HCT116 (cell line): ENCODE data around the gene EIF6. TPM values are rescaled to one million over a fixed set of nuclear protein-coding genes. Genes with fewer than 3 reads are reported as not detected.

ENCODE experiments used
- ATAC-seq: fragments of 200-7000 bp; cut with Tn5 transposase; 2 replicates; pipeline ENCODE4 v1.9.1; 2020; ENCODE audit warnings: mild to moderate bottlenecking, moderate library complexity
- BruUV-seq: library from RNA; stranded (reverse); fragments of 400-500 nt; replicated peaks from 2 replicates; lab custom pipeline; 2021; lab: Mats Ljungman, UMichigan
- CTCF ChIA-PET: fragments of 300-600 bp; sonication (Branson Sonifier 250); formaldehyde crosslinking; loops from one replicate; lab custom pipeline; 2021; ENCODE audit warnings: antibody characterized with exemption; lab: Charles Lee
- POLR2A ChIA-PET: fragments of 300-600, 350-600 bp; sonication (Branson Sonifier 250); formaldehyde crosslinking; loops from one replicate; lab custom pipeline; 2021; ENCODE audit warnings: antibody characterized with exemption; lab: Charles Lee
- RAD21 ChIA-PET, 2 experiments: fragments of 300-600 bp; sonication (Branson Sonifier 250); formaldehyde crosslinking; loops; one replicate each; lab custom pipeline; 2023; ENCODE audit warnings: low total read pairs in 2 of 2; ENCODE audit not compliant: uncharacterized antibody in 2 of 2, unreplicated experiment in 2 of 2, low non-redundant PET in 1 of 2; lab: Charles Lee
- DNase-seq: peaks from one replicate; pipeline ENCODE4 v3.0.0-alpha.2; 2010; ENCODE audit warnings: low read depth, low spot score
- H2AFZ ChIP-seq: fragments of 200-600 bp; shearing (Covaris generic), sonication (generic); 2 replicates; pipeline ENCODE4 v1.6.1; 2017; ENCODE audit warnings: low read depth, mixed run types, mixed read lengths, antibody characterized with exemption, low read length; ENCODE audit not compliant: poor library complexity, severe bottlenecking
- H3K27ac ChIP-seq: 2 replicates; pipeline ENCODE4 v1.5.1; 2012; ENCODE audit warnings: low read depth, low read length
- H3K27me3 ChIP-seq: fragments of 200-600 bp; sonication (generic); 2 replicates; pipeline ENCODE4 v1.6.1; 2016; ENCODE audit warnings: mixed run types, low read length, mixed read lengths; ENCODE audit not compliant: insufficient read depth
- H3K36me3 ChIP-seq, 2 experiments: fragments of 200-500 bp in 1 of 2; fragments of 200-600 bp in 1 of 2; sonication (Bioruptor generic) in 1 of 2; sonication (generic) in 1 of 2; 2 replicates each; pipeline versions ENCODE4 v1.5.1 to v1.6.1; 2014 to 2016; ENCODE audit warnings: low read length in 2 of 2, inconsistent platforms in 1 of 2, mixed read lengths in 1 of 2, mixed run types in 1 of 2; ENCODE audit not compliant: insufficient read depth in 2 of 2, control insufficient read depth in 1 of 2
- H3K4me1 ChIP-seq, 2 experiments: fragments of 200-600 bp in 1 of 2; sonication (generic) in 1 of 2; 2 replicates each; pipeline versions ENCODE4 v1.5.1 to v1.6.1; 2012 to 2017; ENCODE audit warnings: low read length in 2 of 2, inconsistent platforms in 1 of 2, mild to moderate bottlenecking in 1 of 2, mixed read lengths in 1 of 2, mixed run types in 1 of 2, moderate library complexity in 1 of 2; ENCODE audit not compliant: insufficient read depth in 2 of 2, control insufficient read depth in 1 of 2
- H3K4me2 ChIP-seq: fragments of 200-600 bp; sonication (generic); 2 replicates; pipeline ENCODE4 v1.6.1; 2017; ENCODE audit warnings: mixed run types, low read length, mixed read lengths
- H3K4me3 ChIP-seq, 2 experiments: fragments of 200-600 bp in 1 of 2; sonication (generic) in 1 of 2; replicated peaks in 1 of 2; 2 replicates each; pipeline ENCODE4 v1.5.1; 2011 to 2016; ENCODE audit warnings: low read length in 2 of 2, control low read depth in 1 of 2, low read depth in 1 of 2, mild to moderate bottlenecking in 1 of 2, mixed read lengths in 1 of 2, mixed run types in 1 of 2
- H3K79me2 ChIP-seq: fragments of 200-600 bp; sonication (generic); 2 replicates; pipeline ENCODE4 v1.6.1; 2017; ENCODE audit warnings: mild to moderate bottlenecking, mixed run types, low read length, moderate library complexity, mixed read lengths; ENCODE audit not compliant: insufficient read depth
- H3K9ac ChIP-seq: fragments of 200-600 bp; sonication (generic); 2 replicates; pipeline ENCODE4 v1.6.1; 2016; ENCODE audit warnings: low read length, mixed read lengths
- H3K9me2 ChIP-seq: fragments of 200-600 bp; sonication (generic), shearing (Covaris generic); 2 replicates; pipeline ENCODE4 v1.6.1; 2017; ENCODE audit warnings: mixed run types, mild to moderate bottlenecking, moderate library complexity; ENCODE audit not compliant: insufficient read depth
- H3K9me3 ChIP-seq, 2 experiments: fragments of 200-500 bp in 1 of 2; fragments of 200-600 bp in 1 of 2; sonication (Bioruptor generic) in 1 of 2; sonication (generic) in 1 of 2; 2 replicates each; pipeline ENCODE4 v1.6.1; 2014 to 2017; ENCODE audit warnings: low read length in 2 of 2, mixed read lengths in 2 of 2, inconsistent platforms in 1 of 2, low read depth in 1 of 2, mild to moderate bottlenecking in 1 of 2, mixed run types in 1 of 2, moderate library complexity in 1 of 2; ENCODE audit not compliant: control insufficient read depth in 1 of 2, insufficient read depth in 1 of 2
- H4K20me1 ChIP-seq: fragments of 200-600 bp; sonication (generic), shearing (Covaris generic); 2 replicates; pipeline ENCODE4 v1.6.1; 2017; ENCODE audit warnings: mixed run types, mild to moderate bottlenecking, moderate library complexity; ENCODE audit not compliant: insufficient read depth
- ATF3 ChIP-seq: IDR thresholded peaks from 2 replicates; pipeline ENCODE4 v1.6.1; 2012
- CBX3 ChIP-seq: IDR thresholded peaks from 2 replicates; pipeline ENCODE4 v1.6.1; 2012; ENCODE audit warnings: low read depth
- CTCF ChIP-seq, 3 experiments: fragments of 200-600 bp in 1 of 3; sonication (generic) in 1 of 3; IDR thresholded peaks in 2 of 3; conservative IDR thresholded peaks in 1 of 3; 2 replicates each; pipeline ENCODE4 v1.5.1; 2012 to 2017; ENCODE audit warnings: low read depth in 2 of 3, low read length in 2 of 3, antibody characterized with exemption in 1 of 3, borderline replicate concordance in 1 of 3, control low read depth in 1 of 3, mild to moderate bottlenecking in 1 of 3, mixed read lengths in 1 of 3, mixed run types in 1 of 3, moderate library complexity in 1 of 3; ENCODE audit not compliant: insufficient read depth in 1 of 3
- EGR1 ChIP-seq: IDR thresholded peaks from 2 replicates; pipeline ENCODE4 v1.6.1; 2012; ENCODE audit warnings: low read depth
- ELF1 ChIP-seq: IDR thresholded peaks from 2 replicates; pipeline ENCODE4 v1.6.1; 2012; ENCODE audit warnings: low read depth, borderline replicate concordance
- EZH2 ChIP-seq: fragments of 200-600 bp; sonication (generic); IDR thresholded peaks from 2 replicates; pipeline ENCODE4 v1.6.1; 2017; ENCODE audit warnings: antibody characterized with exemption, mixed run types
- EZH2phosphoT487 ChIP-seq: fragments of 200-600 bp; IDR thresholded peaks from 2 replicates; pipeline ENCODE4 v1.6.1; 2018; ENCODE audit warnings: antibody characterized with exemption, borderline replicate concordance
- JUND ChIP-seq: IDR thresholded peaks from 2 replicates; pipeline ENCODE4 v1.6.1; 2012
- RAD21 ChIP-seq: IDR thresholded peaks from 2 replicates; pipeline ENCODE4 v1.6.1; 2012; ENCODE audit warnings: low read depth, mild to moderate bottlenecking
- SIN3A ChIP-seq: IDR thresholded peaks from 2 replicates; pipeline ENCODE4 v1.6.1; 2012; ENCODE audit warnings: low read depth
- SP1 ChIP-seq: IDR thresholded peaks from 2 replicates; pipeline ENCODE4 v1.6.1; 2012; ENCODE audit warnings: low read depth
- SRF ChIP-seq: IDR thresholded peaks from 2 replicates; pipeline ENCODE4 v1.6.1; 2012; ENCODE audit warnings: low read depth
- ZFX ChIP-seq: fragments of 450-650 bp; IDR thresholded peaks from 2 replicates; pipeline ENCODE4 v1.6.1; 2017
- intact Hi-C: fragments of 100-400 bp; cut with micrococcal nuclease; formaldehyde crosslinking; loops from 2 replicates; pipeline ENCODE4 v1.10.0; 2022
- total RNA-seq: library from RNA; stranded (reverse); gene quantifications from one replicate; pipeline ENCODE4 v1.2.1, GENCODE V29; 2021; ENCODE audit not compliant: unreplicated experiment

Gene EIF6
- total RNA-seq, 1 experiment from 2014 or later = 209 TPM

GRCh38 chr20:35270021-35270902 lies 14.3 kb downstream of the EIF6 start:
- no peak for ATAC-seq
- Histone ChIP-seq H3K4me2 (no peak overlapping the region), H3K9ac (no peak overlapping the region), H3K4me3 (no peak overlapping the region), H3K27ac (no peak overlapping the region)
- no peak for DNase-seq
- intact Hi-C loops = no loop called here
- BruUV-seq = no TSS peak
- no peak for TF ChIP-seq SP1
- no peak for TF ChIP-seq CBX3
- no peak for TF ChIP-seq EGR1
- TF ChIP-seq JUND = no peak
- no peak for TF ChIP-seq RAD21
- TF ChIP-seq SIN3A = no peak
- TF ChIP-seq ATF3 = no peak
- TF ChIP-seq ELF1 = no peak
- no peak for TF ChIP-seq CTCF (IDR thresholded peaks at IDR 0.05 in 2 of 3, conservative IDR thresholded peaks at IDR 0.05 in 1 of 3; ENCODE audit: borderline replicate concordance in 1 of 3, insufficient read depth in 1 of 3, low read depth in 2 of 3, low read length in 2 of 3)
- TF ChIP-seq ZFX = no peak
- no peak for TF ChIP-seq SRF
- no peak for TF ChIP-seq EZH2
- TF ChIP-seq EZH2phosphoT487 = no peak
- TF ChIP-seq, all 23 proteins: peak for 0
- no peaks in the 10 kb centered on the region for H3K27me3 ChIP-seq
- ChIA-PET CTCF (interaction anchor here (0.7 to 2.3 kb wide), 3 partner anchors 125 to 174 kb away, joined by 3 to 27 read pairs (median 8); no protein-coding TSS in a partner anchor), RAD21 (no interaction called here), POLR2A (no interaction called here)
- no peaks in the 10 kb centered on the region for H3K9me3 ChIP-seq
- no peak overlapping the region for H2AFZ ChIP-seq
- H3K9me2 ChIP-seq = no peaks in the 10 kb centered on the region
- H4K20me1 ChIP-seq = no peaks in the 10 kb centered on the region
- no peaks in the 10 kb centered on the region for H3K36me3 ChIP-seq
- H3K4me1 ChIP-seq = peaks cover under 1 to 8% of the 10 kb centered on the region in 2 experiments; a peak in 3 of 4 replicates
- no peaks in the 10 kb centered on the region for H3K79me2 ChIP-seq
